ENCODE results near the gene NFAM1.

- TF ChIP-seq CTCF (conservative IDR thresholded peaks at IDR 0.05; ENCODE audit: low read length): no peak
- TF ChIP-seq EZH2phosphoT487 (IDR thresholded peaks at IDR 0.05; ENCODE audit: borderline replicate concordance): no peak
These were observed 86.7 kb downstream of the NFAM1 start for GRCh38 chr22:42345458-42345857.

Measured in Loucy (cell line).